Stimulated activated CD4-positive, alpha-beta T cell treated with anti-CD3 and anti-CD28 coated beads, Interleukin-15, amount 100 ng/mL, for 1 hour (primary cell): ENCODE data around the gene PLAAT3.
"Not testable (repeated sequence)": the region's sequence is repeated elsewhere in the genome, so short reads cannot be mapped to it uniquely, and the experiment has no call there.

Source experiments
- DNase-seq, 2 donors: peaks; one replicate each; pipeline ENCODE4 v3.0.0-alpha.2; 2020; ENCODE audit warnings: low read depth in 1 of 2, low spot score in 1 of 2

PLAAT3 gene

GRCh38 chr11:63569570-63569969 is 44.7 kb downstream of the PLAAT3 start:
- no peak for DNase-seq

- DNase-seq: peak in 1 of 2 donors; percentile 32
Observed at GRCh38 chr11:63567044-63567840, 47.0 kb downstream of the PLAAT3 start.

GRCh38 chr11:63564784-63565350 is 49.4 kb downstream of the PLAAT3 start:
- DNase-seq: no peak

GRCh38 chr11:63564056-63564774 is 50.0 kb downstream of the PLAAT3 start:
- DNase-seq: no peak

- no peak for DNase-seq
Observed at GRCh38 chr11:63563201-63564055, 50.8 kb downstream of the PLAAT3 start, which contains the start of gene PLAAT2. PLAAT2 (minus strand) TSS chr11:63563379; CDS start chr11:63563324, 55 bp downstream.

- DNase-seq: no peak
Observed at GRCh38 chr11:63560506-63561180, 53.6 kb downstream of the PLAAT3 start.

- DNase-seq: no peak
Observed at GRCh38 chr11:63558459-63559157, 55.6 kb downstream of the PLAAT3 start.

- no peak for DNase-seq
Observed at GRCh38 chr11:63557570-63557969, 56.7 kb downstream of the PLAAT3 start.

GRCh38 chr11:63556404-63557013 is 57.7 kb downstream of the PLAAT3 start:
- no peak for DNase-seq

- DNase-seq: no peak
Observed at GRCh38 chr11:63554877-63555223, 59.4 kb downstream of the PLAAT3 start.

GRCh38 chr11:63553759-63554158 is 60.5 kb downstream of the PLAAT3 start:
- no peak for DNase-seq

GRCh38 chr11:63552921-63553320 is 61.3 kb downstream of the PLAAT3 start:
- DNase-seq: no peak

GRCh38 chr11:63551889-63552266 is 62.4 kb downstream of the PLAAT3 start:
- no peak for DNase-seq

- no peak for DNase-seq
Observed at GRCh38 chr11:63551091-63551888, 62.9 kb downstream of the PLAAT3 start.

- DNase-seq: not testable (repeated sequence)
Observed at GRCh38 chr11:63550156-63550700, 64.0 kb downstream of the PLAAT3 start.

GRCh38 chr11:63549411-63549810 is 64.8 kb downstream of the PLAAT3 start:
- no peak for DNase-seq

GRCh38 chr11:63548178-63548577 is 66.1 kb downstream of the PLAAT3 start:
- DNase-seq: no peak

GRCh38 chr11:63547061-63547460 is 67.2 kb downstream of the PLAAT3 start:
- DNase-seq: no peak

- no peak for DNase-seq
Observed at GRCh38 chr11:63543711-63544110, 70.5 kb downstream of the PLAAT3 start.
